GM18502 (cell line): Measurements from ENCODE around the gene RENBP.
A peak's percentile ranks its signal among the peaks of the same experiment; 100 is the strongest.

ENCODE experiments used
- ATAC-seq: cut with Tn5 transposase; IDR thresholded peaks from one replicate; pipeline ENCODE4 v1.9.1; 2021; ENCODE audit warnings: mild to moderate bottlenecking; ENCODE audit not compliant: unreplicated experiment, poor library complexity

The RENBP gene

GRCh38 chrX:153971450-153972367 lies 27.3 kb upstream of the RENBP start, which contains the start of gene HCFC1:
TSS of gene HCFC1 (minus strand) at chrX:153971818. CDS start at chrX:153970840, 978 bp downstream.
- peak; percentile 48 for ATAC-seq

- ATAC-seq: peak; percentile 52
Observed at GRCh38 chrX:153971124-153971449, 26.6 kb upstream of the RENBP start.

DNA sequence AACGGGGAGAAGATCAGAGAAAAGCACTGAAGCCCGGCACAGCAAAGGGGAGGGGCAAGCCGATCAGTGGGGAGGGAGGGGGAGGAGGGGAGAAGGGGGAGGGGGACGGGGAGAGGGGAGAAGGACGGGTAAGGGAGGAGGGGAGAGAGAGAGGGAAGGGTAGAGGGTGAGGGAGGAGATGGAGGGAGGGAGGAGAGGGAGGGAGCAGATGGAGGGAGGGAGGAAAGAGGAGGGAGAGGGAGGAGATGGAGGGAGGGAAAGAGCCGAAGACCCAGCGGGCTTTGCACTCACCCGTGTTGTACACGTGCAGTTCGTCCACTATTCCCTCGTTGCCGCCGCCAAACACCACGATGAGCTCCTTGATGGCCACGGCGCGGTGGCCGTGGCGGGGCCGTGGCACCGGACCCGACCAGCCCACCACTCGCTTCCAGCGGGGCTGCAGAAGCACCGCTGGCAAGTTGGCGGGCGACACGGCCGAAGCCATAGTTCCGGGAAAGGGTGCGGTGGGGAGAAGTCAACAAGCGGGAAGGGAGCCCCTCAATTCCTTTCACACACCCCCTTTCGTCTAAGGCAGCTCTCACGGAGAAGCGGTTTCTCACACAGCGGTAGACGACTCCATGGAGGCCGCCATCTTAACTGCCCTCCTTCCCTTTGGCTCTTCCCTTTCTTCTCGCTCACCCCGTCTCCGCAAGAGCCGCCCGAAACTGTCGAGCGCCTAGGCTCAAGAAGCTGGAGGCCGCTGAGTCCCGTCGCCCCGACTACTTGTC lies 26.1 kb upstream of the RENBP start:
- ATAC-seq: peak; percentile 13

DNA sequence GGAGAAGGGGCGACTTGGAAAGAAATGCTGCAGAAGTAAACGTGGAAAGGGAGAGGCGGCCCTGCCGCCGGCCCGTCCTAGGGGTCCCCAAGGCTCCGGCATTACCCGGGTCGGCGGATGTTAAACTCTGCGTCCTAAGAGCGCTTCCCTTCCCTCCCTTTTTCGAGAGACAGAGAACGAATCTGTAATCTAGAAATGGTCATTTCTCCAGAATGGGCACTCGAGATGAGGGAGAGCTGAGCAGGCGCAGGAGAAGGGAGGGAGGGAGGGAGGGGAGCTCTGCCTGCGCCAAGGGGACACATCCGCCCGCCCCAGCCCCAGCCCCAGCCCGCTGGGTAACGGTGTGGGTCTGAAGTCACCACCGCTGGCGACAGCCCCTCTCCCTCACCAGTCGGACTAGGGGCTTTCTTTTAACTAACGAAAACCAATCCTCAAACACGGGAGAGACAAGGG lies 25.5 kb upstream of the RENBP start:
- ATAC-seq: no peak

DNA sequence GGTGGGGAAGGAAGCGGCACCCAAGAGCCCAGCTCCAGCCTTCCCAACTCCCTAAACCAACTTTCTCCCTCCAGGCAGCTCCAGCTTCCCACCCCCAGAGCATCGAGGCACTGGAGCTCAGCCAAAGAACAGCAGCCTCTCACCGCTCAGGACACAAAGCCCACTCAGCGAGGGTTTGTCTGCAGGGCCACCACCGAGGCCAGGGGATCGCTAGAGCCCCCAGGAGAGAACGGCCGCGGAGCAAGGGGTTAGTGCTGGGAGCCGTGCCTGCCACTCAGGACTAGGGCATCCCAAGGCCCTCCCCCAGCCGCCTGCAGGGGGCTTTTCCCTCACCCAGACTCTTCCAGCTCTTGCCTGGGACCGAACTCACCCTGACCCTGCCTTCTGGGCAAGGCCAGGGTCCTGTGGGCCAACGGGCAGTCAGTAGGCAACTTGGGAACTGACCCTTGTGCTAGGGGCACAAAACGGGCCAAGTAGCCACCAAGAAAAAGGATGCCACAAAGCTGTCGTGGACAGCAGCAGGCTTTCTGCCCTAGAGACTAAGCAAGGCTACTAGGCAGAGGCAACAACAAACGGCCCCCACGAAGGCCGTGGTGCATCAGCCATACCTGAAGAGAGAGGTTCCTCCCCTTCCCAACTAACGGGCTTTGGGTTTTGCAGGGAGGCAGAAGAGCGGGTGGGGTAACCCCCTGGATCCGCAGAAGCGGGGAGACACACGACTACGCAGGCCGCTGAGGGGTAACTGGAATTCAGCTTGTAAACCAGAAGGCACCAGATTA lies 24.9 kb upstream of the RENBP start:
- no peak for ATAC-seq

GRCh38 chrX:153968754-153969124 lies 24.3 kb upstream of the RENBP start:
- ATAC-seq: no peak

DNA sequence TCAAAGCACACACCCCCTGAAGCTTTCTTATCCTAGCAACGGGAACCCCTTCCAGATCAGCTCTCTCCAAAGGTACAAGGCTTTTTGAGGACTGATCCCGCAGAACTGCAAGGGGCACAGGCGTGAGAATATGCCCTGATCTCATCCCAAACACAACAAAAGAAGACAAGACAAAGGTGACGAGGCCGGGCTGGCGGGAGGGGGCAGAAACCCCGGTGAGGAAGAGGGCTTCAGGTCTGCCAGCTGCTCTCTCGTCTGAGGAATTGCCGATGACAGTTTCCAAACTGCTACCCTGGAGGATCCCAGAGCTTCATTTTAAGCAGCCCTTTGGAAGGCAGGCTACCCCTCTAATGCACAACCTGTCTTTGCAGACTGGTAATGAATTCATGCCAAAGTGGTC lies 23.8 kb upstream of the RENBP start:
- no peak for ATAC-seq

- no peak for ATAC-seq
Observed at GRCh38 chrX:153967536-153968224, 23.2 kb upstream of the RENBP start.

DNA sequence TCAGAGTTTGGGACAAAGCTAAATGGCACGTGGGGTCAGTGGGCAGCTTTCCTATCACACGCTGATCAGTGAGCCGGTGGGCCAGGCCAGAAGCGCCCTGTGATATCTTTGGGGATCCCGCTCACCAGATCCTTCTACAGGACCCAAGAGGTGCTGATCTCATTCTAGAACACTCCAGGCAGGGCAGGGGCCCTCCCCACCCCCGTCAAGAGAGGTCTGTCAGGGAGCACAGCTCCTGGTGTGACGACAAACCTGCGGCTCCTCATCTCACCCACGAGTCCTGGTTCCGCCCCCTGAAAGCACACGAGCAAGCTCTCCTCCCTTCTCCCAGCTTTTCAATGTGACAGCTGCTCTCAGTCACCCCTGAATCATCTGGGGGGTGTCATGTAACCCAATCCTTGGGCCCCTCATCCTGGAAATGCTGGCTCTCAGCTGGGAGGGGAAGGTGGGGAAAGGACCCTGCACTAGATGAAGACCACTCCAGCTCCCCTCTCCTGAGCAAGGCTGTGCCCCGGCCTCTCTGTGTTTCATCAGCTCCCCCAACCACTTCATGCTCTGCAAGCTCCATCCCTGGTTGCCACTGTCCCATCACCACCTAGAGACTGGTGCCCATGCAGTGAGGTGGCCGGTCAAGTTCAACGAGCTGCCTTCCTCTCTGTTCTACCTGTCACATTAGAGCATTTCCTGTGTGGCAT lies 22.5 kb upstream of the RENBP start:
- no peak for ATAC-seq

DNA sequence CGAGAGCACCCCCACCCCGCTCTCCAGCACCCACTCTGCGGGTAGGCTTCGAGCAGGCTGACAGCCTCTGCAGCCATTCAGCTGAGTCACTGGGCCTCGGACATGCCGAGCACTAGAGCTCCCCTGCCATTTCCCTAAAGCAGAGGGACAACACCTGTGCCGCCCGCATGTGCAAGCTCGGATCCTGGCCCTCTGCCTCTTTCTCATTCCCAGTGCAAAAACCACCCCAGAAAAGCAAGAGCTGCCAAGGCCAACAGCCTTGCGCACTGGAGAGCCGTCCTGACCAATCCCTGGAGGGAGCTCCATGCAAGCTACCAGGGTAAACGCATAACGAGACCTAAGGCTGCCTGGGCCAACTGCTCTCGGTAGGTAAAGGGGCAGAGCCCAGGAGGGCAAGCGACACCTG lies 21.8 kb upstream of the RENBP start:
- ATAC-seq: no peak

DNA sequence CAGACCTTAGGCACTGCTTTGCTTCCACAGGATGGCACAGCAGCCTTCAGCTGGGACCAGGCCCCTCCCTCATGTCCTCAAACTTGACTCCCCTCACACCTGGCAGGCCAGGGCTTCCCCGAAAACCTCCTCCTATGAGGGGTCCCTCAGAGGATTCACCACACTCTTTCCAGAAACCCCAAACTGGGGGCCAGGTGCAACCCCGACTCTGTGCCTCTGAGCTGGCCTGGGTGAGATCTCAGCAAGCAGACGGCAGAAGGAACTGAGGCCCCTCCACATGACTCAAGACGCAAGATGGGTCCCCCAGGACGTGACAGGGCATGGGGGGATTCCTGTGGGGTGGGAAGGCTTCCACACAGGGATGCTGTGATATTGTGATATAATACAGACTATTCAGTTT lies 21.0 kb upstream of the RENBP start:
- ATAC-seq: no peak

DNA sequence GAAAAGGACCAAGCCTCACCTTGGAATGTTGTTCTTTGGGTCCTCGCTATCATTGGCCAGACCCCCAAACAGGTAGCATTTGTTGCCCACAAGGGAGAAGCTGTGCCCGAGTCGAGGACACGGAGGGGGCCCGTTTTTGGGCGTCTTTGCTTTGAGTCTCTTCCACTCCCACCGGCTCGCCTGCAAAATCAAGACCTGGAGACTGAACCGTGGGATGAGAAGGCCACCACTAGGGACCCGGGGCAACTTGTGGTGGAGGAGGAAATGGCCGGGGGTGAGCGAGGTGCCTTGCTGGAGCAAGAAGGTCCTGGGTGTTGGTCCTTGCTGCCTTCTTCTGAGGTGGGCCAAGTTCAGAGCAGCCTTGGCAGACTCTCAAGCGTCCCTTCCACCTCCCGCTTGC lies 19.7 kb upstream of the RENBP start:
- no peak for ATAC-seq

- no peak for ATAC-seq
Observed at GRCh38 chrX:153963546-153963945, 19.1 kb upstream of the RENBP start.

DNA sequence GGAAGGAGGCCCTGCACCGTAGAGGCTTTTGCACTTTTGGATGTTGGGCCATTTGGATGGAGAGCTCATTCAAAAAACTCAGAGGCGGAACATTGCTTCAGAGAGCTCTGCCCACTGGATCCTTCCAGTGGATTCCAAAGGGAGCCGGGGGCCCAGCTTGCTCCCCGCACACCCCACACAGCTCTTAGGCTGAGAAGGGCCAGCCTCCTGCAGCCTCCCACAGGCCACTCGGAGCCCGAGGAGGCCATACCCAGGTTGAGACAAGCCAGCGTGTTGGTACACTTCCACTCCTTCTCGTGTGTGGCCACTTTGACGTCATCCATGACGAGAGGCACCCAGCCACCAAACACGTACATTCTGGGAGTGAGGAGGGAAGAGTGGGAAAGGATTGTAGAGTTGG lies 16.8 kb upstream of the RENBP start:
- ATAC-seq: no peak

DNA sequence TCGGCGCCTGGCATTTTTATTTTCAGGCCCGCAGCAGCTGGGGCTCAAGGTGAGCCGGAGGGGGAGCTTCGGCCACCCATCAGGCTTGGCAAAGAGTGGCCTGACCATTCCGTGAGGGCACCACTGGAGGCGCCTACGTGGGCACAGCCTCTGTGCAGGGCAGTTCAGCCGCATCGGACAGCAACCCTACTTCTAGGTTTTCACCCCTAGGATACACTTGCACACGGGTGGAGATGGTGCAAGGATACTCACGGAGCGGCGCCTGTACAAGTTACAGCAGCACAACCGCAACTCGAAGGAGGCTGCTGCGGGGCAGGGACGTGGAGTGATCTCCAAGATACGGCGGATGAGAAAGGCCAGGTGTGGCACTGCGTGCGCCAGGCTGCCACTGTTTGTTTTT lies 16.3 kb upstream of the RENBP start:
- ATAC-seq: no peak

DNA sequence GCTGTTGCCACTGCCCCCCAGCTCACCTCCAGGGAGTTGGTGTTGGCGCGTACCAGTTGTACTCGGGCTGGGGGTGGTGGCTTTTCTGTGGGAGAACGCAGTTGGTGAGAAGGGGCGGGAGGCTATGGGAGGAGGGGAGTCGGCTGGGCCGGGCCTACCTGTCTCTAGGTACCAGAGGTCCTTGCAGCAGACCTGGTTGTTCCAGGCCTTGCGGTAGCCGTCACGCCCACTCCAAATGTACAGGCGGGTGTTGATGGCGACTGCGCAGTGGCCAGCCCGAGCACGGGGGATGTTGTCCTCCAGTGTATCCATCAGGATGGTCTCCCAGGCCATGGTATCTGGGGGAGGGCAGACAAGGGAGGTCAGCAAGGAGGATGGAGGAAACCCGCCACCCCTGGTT lies 15.6 kb upstream of the RENBP start:
- no peak for ATAC-seq

- ATAC-seq: no peak
Observed at GRCh38 chrX:153959649-153960048, 15.2 kb upstream of the RENBP start.

- no peak for ATAC-seq
Observed at GRCh38 chrX:153958605-153959004, 14.2 kb upstream of the RENBP start.

DNA sequence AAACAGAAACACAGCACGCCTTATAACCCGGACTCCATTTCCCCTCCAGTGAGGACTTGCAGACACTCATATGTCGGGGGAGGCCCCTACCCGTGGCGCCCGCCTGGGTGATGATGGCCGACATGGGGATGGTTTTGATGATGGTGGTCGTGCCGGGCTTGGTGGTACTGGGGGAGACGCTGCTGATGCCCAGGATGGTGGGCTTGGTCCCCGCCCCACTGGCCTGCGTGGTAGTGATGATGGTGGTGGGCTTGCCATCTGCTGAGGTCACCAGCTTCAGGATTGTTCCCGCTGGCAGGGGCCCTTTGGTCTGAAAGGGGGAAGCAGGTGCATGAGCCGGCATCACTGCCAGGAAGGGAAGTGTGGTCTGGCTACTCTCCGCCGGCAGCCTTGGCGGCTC lies 12.8 kb upstream of the RENBP start:
- ATAC-seq: no peak
